T-helper 1 cell (primary cell): ENCODE results near the gene FKBP2.

Experiments
- DNase-seq, 5 donors: peaks; one replicate each; pipeline ENCODE4 v3.0.0-alpha.2; 2012 to 2020

Gene FKBP2

DNA sequence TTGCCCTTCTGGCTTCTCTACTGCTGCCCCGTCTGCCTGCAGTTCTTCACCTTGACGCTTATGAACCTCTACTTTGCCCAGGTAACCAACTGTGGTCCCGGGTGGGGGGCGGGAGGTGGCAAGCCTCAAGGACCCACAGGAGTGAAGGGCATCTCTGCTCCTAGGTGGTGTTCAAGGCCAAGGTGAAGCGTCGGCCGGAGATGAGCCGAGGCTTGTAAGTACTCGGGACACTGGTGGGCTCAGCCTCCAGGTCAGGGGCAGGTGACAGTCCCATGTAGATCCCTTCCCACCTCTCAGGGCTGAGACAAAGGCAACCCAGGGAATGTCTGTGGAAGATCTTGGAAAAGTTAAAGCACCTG lies 45.9 kb downstream of the FKBP2 start:
- no peak for DNase-seq

DNA sequence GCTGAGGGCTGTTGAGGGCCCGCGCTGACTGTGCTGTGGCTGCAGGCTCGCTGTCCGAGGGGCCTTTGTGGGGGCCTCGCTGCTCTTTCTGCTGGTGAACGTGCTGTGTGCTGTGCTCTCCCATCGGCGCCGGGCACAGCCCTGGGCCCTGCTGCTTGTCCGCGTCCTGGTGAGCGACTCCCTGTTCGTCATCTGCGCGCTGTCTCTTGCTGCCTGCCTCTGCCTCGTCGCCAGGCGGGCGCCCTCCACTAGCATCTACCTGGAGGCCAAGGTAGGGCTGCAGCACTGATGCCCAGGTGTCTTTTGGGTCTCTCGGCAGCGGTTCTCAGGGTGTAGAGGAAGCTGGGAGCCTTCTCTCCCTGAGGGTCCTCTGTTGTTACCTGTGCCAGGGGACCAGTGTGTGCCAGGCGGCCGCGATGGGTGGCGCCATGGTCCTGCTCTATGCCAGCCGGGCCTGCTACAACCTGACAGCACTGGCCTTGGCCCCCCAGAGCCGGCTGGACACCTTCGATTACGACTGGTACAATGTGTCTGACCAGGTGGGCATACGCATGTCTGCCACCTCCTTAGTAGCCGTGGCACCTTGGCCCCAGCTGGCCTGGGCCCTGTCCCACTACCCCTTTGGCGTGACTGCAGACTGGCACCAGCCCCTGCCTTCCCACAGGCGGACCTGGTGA lies 46.9 kb downstream of the FKBP2 start:
- no peak for DNase-seq

DNA sequence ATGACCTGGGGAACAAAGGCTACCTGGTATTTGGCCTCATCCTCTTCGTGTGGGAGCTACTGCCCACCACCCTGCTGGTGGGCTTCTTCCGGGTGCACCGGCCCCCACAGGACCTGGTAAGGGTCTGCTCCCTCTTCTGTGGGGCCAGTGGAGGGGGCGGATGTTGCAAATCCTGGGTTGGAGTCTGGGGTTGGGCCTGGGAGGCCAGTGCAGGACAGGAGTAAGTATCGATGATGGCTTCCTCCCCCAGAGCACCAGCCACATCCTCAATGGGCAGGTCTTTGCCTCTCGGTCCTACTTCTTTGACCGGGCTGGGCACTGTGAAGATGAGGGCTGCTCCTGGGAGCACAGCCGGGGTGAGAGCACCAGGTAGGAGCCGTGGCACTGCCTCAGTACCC lies 47.5 kb downstream of the FKBP2 start:
- DNase-seq = no peak

DNA sequence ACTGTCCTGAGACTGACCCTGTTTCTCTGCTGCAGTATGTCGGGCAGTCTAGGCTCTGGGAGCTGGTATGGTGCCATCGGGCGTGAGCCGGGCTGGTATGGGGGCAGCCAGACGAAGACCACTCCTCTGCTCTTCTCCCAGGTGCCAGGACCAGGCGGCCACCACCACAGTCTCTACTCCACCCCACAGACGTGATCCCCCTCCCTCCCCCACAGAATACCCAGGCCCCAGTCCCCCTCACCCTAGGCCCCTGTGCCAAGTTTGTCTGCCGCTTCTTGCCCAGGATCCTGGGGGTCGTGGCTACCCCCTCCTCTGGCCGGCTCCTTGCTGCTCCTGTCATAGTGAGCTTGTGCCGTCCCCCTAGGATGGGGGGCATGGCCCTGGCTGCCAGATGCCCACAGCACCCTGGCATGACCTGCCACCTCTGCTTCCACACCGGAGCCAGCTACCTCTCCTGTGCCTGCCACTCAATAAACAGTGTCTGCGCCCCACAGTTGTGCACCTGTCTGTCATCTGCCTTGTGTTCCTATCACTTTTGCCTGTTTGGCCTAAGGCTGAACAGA lies 48.2 kb downstream of the FKBP2 start:
- DNase-seq = no peak

DNA sequence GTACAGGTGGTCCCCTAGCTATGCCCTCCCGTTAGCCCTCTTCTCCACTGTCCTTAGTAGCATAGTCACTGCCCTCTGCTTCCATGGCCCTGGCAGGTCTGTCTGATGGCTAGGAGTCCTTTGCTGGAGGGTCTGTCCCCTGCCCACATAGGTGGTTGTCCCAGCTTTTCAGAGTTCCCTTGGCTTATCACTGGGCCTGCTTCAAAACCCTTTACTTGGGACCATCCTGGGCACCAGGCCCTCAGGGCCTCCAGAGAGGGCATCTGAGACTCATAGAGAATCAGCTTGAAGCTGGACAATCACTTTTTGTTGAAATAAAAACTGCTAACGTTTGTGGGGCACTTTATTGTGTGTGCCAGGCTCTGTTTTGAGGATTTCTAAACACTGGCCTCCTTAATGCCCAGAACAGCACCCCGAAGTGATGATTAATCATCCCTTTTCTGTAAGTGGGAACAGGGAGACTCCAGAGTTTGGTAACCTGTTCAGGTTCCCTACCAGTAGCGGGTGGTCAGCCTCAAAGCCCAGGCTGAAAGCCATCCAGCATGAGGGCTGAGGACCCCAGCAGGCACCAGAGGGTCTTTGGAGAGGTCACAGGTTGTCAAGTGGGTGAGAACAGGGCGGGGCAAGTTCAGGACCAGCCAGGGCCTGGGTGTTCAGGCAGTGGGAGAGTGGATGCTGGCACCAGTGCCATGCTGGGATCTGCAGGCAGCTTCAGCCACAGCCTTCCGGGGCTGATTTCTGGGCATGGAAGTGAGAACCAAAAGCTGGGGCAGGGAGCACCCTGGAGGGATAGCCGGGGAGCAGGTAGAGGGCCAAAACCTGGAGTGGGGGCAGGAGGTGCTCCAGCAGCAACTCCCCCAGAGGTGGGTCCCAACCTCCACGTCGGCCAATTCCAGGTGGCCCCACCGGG lies 49.7 kb downstream of the FKBP2 start:
- no peak for DNase-seq

DNA sequence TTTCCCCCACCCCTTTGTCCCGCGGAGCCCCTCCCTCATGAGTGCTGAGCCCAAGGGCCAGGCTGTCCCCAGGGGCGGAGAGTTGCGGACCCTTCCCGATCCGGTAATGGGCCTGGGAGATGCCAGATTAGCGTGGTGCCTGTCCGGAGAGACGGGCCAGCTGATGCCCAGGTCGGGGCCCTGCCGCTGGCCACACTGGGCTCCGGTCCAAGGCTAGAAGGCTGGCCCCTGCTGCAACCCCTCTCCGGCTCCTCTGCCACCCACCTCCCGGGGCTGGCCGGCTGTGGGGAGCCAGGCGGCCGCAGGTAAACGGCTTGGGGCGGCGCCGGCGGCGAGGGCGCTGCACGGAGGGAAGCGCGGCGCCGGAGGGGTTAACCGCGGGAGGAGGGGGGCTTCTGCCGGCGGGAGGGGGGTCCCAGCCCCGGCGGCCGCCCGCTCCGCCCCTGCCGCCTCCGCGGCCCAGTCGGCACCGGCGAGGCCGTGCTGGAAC lies 50.4 kb downstream of the FKBP2 start, which contains the start of gene KCNK4:
TSS of gene KCNK4 (plus strand) at position 41 of the 490 bp plus-strand sequence. CDS start 1,717 bp downstream, outside the sequence.
- DNase-seq = no peak

DNA sequence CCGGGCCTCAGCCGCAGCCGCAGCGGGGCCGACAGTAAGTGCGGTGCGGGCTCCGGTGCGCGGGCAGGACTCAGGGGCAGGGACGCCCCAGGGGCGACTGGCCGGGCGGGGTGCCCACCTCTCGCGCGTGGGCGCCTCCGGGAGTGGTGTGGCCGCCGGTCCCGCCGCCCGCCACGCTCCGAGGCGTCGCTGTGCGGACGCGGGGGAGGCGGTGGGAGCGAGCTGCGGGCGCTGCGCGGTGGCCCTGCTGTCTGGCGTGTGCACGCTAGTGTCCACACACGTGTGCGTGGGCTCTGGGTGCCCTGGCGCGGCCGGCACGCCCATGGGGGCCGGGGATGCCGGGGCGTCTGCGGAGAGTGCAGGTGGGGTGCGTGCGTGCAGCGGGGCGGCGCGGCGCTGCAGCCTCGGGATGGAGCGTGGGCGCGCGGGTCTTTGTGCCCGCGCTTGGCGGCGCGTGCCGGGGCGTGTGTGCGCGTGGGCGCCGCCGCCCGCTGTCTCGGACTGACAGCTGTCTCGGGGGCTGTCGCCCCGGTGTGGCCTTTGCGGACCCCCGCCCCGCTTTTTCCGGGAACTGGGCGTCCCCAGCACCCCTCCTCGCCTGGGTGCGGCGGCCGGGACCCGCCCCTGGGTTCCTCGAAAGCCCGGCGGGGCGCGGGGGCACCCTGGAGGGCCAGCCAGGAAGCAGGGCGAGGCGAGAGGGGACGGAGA lies 51.0 kb downstream of the FKBP2 start:
- DNase-seq = no peak

DNA sequence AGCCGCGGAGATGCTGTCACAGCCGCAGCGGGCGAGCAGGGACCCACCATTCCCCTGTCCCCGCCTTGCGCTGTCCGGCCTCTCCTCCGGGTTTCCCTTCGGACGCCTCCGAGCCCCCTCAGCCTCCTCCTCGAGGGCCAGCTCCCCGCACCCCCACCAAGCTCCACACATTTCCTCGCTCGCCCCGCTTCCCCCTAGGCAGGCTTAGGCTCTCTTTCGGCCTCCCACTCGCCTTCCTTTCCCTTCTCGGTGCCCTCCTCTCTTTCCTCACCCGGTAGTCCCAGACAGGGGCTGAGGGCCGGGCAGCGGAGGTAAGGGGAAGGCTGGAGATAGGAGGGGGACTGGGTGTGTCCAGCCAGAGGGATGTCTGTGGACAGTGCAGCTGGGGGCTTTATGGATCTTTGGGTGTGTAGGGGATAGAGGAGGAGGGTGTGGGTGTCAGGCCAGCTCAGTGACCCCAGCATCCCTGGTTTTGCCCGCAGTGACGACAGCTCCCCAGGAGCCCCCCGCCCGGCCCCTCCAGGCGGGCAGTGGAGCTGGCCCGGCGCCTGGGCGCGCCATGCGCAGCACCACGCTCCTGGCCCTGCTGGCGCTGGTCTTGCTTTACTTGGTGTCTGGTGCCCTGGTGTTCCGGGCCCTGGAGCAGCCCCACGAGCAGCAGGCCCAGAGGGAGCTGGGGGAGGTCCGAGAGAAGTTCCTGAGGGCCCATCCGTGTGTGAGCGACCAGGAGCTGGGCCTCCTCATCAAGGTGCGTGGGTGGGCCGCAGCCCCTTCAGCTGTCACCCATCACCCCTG lies 51.8 kb downstream of the FKBP2 start:
- no peak for DNase-seq
